Dendritic cell treated with granulocyte-macrophage colony-stimulating factor and Interleukin-4, amounts not matched to agents 40 ng/mL and 50 ng/mL, for 4 days (primary cell): ENCODE data around the gene ABCB8.

Experiments used
- H3K27ac Mint-ChIP-seq: one replicate; pipeline ENCODE4 v1.8.0; 2022; ENCODE audit warnings: mild to moderate bottlenecking, mixed read lengths
- H3K27me3 Mint-ChIP-seq: one replicate; pipeline ENCODE4 v1.8.0; 2022; ENCODE audit warnings: mild to moderate bottlenecking, mixed read lengths
- H3K36me3 Mint-ChIP-seq: one replicate; pipeline ENCODE4 v1.8.0; 2022; ENCODE audit warnings: low read depth, mixed read lengths
- H3K4me1 Mint-ChIP-seq: one replicate; pipeline ENCODE4 v1.8.0; 2022; ENCODE audit warnings: low read depth, mixed read lengths
- H3K4me3 Mint-ChIP-seq: one replicate; pipeline ENCODE4 v1.8.0; 2022; ENCODE audit warnings: mild to moderate bottlenecking, moderate library complexity, mixed read lengths
- H3K9me3 Mint-ChIP-seq: one replicate; pipeline ENCODE4 v1.8.0; 2022; ENCODE audit warnings: mixed read lengths
- intact Hi-C: fragments of 100-400 bp; cut with micrococcal nuclease; formaldehyde crosslinking; loops from one replicate; pipeline ENCODE4 v1.15.0; 2022

Gene ABCB8

GRCh38 chr7:150992833-150993302, 35.4 kb upstream of the ABCB8 start:
- H3K9me3 Mint-ChIP-seq: peaks cover 20% of the 10 kb centered on the region
- no peak overlapping the region for H3K27ac Mint-ChIP-seq
- no peak overlapping the region for H3K4me3 Mint-ChIP-seq
- H3K27me3 Mint-ChIP-seq: peaks cover 50% of the 10 kb centered on the region
- intact Hi-C loops: no loop called here
- peaks cover 57% of the 10 kb centered on the region for H3K4me1 Mint-ChIP-seq
- peaks cover 5% of the 10 kb centered on the region for H3K36me3 Mint-ChIP-seq

GRCh38 chr7:150993511-150993910, 34.7 kb upstream of the ABCB8 start:
- H3K27me3 Mint-ChIP-seq: peaks cover 50% of the 10 kb centered on the region

GRCh38 chr7:150994141-150994837, 34.0 kb upstream of the ABCB8 start:
- peaks cover 5% of the 10 kb centered on the region for H3K36me3 Mint-ChIP-seq
- peak overlapping the region; percentile 15 for H3K4me3 Mint-ChIP-seq
- peaks cover 50% of the 10 kb centered on the region for H3K27me3 Mint-ChIP-seq
- peak overlapping the region; percentile 62 for H3K27ac Mint-ChIP-seq
- H3K9me3 Mint-ChIP-seq: peaks cover 20% of the 10 kb centered on the region
- intact Hi-C loops: no loop called here
- peaks cover 51% of the 10 kb centered on the region for H3K4me1 Mint-ChIP-seq

More at GRCh38 chr7:150993511-150993910, 34.7 kb upstream of the ABCB8 start:
- Mint-ChIP-seq H3K9me3 (peaks cover 20% of the 10 kb centered on the region), H3K36me3 (peaks cover 5% of the 10 kb centered on the region), H3K4me3 (no peak overlapping the region), H3K27ac (no peak overlapping the region), H3K4me1 (peaks cover 57% of the 10 kb centered on the region)
- intact Hi-C loops: no loop called here

GRCh38 chr7:150994838-150995510, 33.3 kb upstream of the ABCB8 start:
- peaks cover 16% of the 10 kb centered on the region for H3K9me3 Mint-ChIP-seq
- intact Hi-C loops: no loop called here

GRCh38 chr7:150996376-150997074, 31.7 kb upstream of the ABCB8 start:
- Mint-ChIP-seq H3K27ac (no peak overlapping the region), H3K4me3 (peak overlapping the region; percentile 50), H3K4me1 (peaks cover 48% of the 10 kb centered on the region), H3K27me3 (peaks cover 42% of the 10 kb centered on the region), H3K36me3 (no peaks in the 10 kb centered on the region), H3K9me3 (peaks cover under 1% of the 10 kb centered on the region)
- intact Hi-C loops: no loop called here

More at GRCh38 chr7:150994838-150995510, 33.3 kb upstream of the ABCB8 start:
- Mint-ChIP-seq H3K4me1 (peaks cover 44% of the 10 kb centered on the region), H3K27me3 (peaks cover 47% of the 10 kb centered on the region), H3K27ac (peak overlapping the region; percentile 62), H3K4me3 (peak overlapping the region; percentile 15), H3K36me3 (peaks cover 5% of the 10 kb centered on the region)

- H3K4me3 Mint-ChIP-seq: peak overlapping the region; percentile 50
- no peaks in the 10 kb centered on the region for H3K36me3 Mint-ChIP-seq
- intact Hi-C loops: no loop called here
- peak overlapping the region; percentile 53 for H3K27ac Mint-ChIP-seq
- H3K27me3 Mint-ChIP-seq: peaks cover 45% of the 10 kb centered on the region
- peaks cover 48% of the 10 kb centered on the region for H3K4me1 Mint-ChIP-seq
- H3K9me3 Mint-ChIP-seq: no peaks in the 10 kb centered on the region
Observed at GRCh38 chr7:150997075-150997511, 31.2 kb upstream of the ABCB8 start.

GRCh38 chr7:150997817-150998216, 30.4 kb upstream of the ABCB8 start:
- Mint-ChIP-seq H3K27ac (peak overlapping the region; percentile 53), H3K9me3 (no peaks in the 10 kb centered on the region), H3K4me1 (peaks cover 48% of the 10 kb centered on the region), H3K36me3 (no peaks in the 10 kb centered on the region), H3K27me3 (peaks cover 44% of the 10 kb centered on the region), H3K4me3 (no peak overlapping the region)
- intact Hi-C loops: no loop called here

- no peaks in the 10 kb centered on the region for H3K36me3 Mint-ChIP-seq
- H3K4me3 Mint-ChIP-seq: no peak overlapping the region
- intact Hi-C loops: no loop called here
- H3K27ac Mint-ChIP-seq: no peak overlapping the region
- H3K4me1 Mint-ChIP-seq: peaks cover 48% of the 10 kb centered on the region
- peaks cover 44% of the 10 kb centered on the region for H3K27me3 Mint-ChIP-seq
- H3K9me3 Mint-ChIP-seq: no peaks in the 10 kb centered on the region
Observed at GRCh38 chr7:150998341-150998740, 29.9 kb upstream of the ABCB8 start.

GRCh38 chr7:150999001-150999400, 29.2 kb upstream of the ABCB8 start:
- H3K36me3 Mint-ChIP-seq: no peaks in the 10 kb centered on the region
- intact Hi-C loops: no loop called here
- H3K27me3 Mint-ChIP-seq: peaks cover 45% of the 10 kb centered on the region

GRCh38 chr7:150999497-151000230, 28.6 kb upstream of the ABCB8 start:
- intact Hi-C loops: no loop called here
- peaks cover 48% of the 10 kb centered on the region for H3K27me3 Mint-ChIP-seq
- no peaks in the 10 kb centered on the region for H3K36me3 Mint-ChIP-seq
- H3K4me1 Mint-ChIP-seq: peaks cover 37% of the 10 kb centered on the region
- no peak overlapping the region for H3K27ac Mint-ChIP-seq
- no peaks in the 10 kb centered on the region for H3K9me3 Mint-ChIP-seq
- H3K4me3 Mint-ChIP-seq: no peak overlapping the region

More at GRCh38 chr7:150999001-150999400, 29.2 kb upstream of the ABCB8 start:
- Mint-ChIP-seq H3K27ac (no peak overlapping the region), H3K4me1 (peaks cover 43% of the 10 kb centered on the region), H3K9me3 (no peaks in the 10 kb centered on the region), H3K4me3 (no peak overlapping the region)

- H3K4me3 Mint-ChIP-seq: no peak overlapping the region
- peaks cover 30% of the 10 kb centered on the region for H3K4me1 Mint-ChIP-seq
- H3K27ac Mint-ChIP-seq: no peak overlapping the region
- no peaks in the 10 kb centered on the region for H3K9me3 Mint-ChIP-seq
- intact Hi-C loops: no loop called here
- no peaks in the 10 kb centered on the region for H3K36me3 Mint-ChIP-seq
- peaks cover 55% of the 10 kb centered on the region for H3K27me3 Mint-ChIP-seq
Observed at GRCh38 chr7:151000897-151001495, 27.3 kb upstream of the ABCB8 start.

GRCh38 chr7:151001546-151001945, 26.7 kb upstream of the ABCB8 start:
- intact Hi-C loops: no loop called here
- no peak overlapping the region for H3K27ac Mint-ChIP-seq

GRCh38 chr7:151003572-151003971, 24.7 kb upstream of the ABCB8 start:
- Mint-ChIP-seq H3K36me3 (no peaks in the 10 kb centered on the region), H3K27ac (no peak overlapping the region), H3K27me3 (peaks cover 51% of the 10 kb centered on the region), H3K4me1 (peaks cover 13% of the 10 kb centered on the region), H3K4me3 (no peak overlapping the region), H3K9me3 (no peaks in the 10 kb centered on the region)
- intact Hi-C loops: no loop called here

More at GRCh38 chr7:151001546-151001945, 26.7 kb upstream of the ABCB8 start:
- no peaks in the 10 kb centered on the region for H3K36me3 Mint-ChIP-seq
- peaks cover 53% of the 10 kb centered on the region for H3K27me3 Mint-ChIP-seq
- H3K4me3 Mint-ChIP-seq: no peak overlapping the region
- peaks cover 26% of the 10 kb centered on the region for H3K4me1 Mint-ChIP-seq
- H3K9me3 Mint-ChIP-seq: no peaks in the 10 kb centered on the region
